ENCODE results near the gene CDK4. TPM values are rescaled to one million over a fixed set of nuclear protein-coding genes. Genes with fewer than 3 reads are reported as not detected.

The CDK4 gene
- total RNA-seq, 1 donor from 2014 or later, result 193 TPM

DNA sequence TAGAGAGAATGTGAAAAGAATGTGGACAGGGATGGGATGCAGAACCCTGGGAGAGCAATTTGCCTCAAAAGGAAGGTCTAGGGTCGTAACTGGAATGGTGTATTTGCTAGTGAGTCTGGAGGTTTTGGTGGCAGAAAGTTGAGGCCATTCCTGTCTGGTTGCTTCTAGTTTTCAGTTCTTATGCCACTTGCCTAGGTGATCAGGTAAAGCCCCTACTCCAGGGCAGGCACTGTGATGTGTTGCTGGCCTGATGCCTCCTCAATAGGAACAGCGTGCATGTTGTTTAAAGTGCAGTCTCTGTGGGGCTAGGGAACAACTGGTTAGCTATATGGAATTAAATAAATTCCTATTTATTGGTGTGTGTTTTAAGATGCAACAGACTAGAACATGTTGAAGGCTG, 51.8 kb downstream of the CDK4 start:
- no peaks in the 10 kb centered on the region for H3K27me3 Mint-ChIP-seq
- no peak overlapping the region for H3K27ac Mint-ChIP-seq
- no peaks in the 10 kb centered on the region for H3K9me3 Mint-ChIP-seq
- no peak overlapping the region for H3K4me3 Mint-ChIP-seq
- no peak for DNase-seq (ENCODE audit: extremely low spot score, unreplicated experiment)
- H3K4me1 Mint-ChIP-seq (ENCODE audit: unreplicated experiment), result no peaks in the 10 kb centered on the region
- peaks cover 62% of the 10 kb centered on the region for H3K36me3 Mint-ChIP-seq
- TF ChIP-seq, protein P1, sequence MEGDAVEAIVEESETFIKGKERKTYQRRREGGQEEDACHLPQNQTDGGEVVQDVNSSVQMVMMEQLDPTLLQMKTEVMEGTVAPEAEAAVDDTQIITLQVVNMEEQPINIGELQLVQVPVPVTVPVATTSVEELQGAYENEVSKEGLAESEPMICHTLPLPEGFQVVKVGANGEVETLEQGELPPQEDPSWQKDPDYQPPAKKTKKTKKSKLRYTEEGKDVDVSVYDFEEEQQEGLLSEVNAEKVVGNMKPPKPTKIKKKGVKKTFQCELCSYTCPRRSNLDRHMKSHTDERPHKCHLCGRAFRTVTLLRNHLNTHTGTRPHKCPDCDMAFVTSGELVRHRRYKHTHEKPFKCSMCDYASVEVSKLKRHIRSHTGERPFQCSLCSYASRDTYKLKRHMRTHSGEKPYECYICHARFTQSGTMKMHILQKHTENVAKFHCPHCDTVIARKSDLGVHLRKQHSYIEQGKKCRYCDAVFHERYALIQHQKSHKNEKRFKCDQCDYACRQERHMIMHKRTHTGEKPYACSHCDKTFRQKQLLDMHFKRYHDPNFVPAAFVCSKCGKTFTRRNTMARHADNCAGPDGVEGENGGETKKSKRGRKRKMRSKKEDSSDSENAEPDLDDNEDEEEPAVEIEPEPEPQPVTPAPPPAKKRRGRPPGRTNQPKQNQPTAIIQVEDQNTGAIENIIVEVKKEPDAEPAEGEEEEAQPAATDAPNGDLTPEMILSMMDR (conservative IDR thresholded peaks at IDR 0.05), result no peak

DNA sequence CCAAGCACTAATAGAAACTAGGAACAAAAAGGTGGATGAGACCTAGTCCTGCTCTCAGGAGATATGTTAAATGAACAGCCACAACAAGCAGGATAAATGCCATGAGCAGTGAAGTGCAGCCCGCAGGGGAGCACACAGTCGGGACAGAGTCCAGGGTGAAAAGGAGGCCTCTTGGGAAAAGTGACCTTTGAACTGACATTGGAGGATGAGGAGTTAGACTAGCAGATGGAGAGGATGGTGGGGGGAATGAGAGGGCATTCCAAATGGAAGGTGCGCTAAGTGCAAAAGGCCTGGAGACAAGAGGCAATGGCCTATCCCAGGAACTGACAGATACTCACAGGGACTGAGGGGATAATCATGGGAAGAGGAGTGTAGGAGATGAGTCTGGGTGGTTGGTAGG, 53.7 kb downstream of the CDK4 start:
- TF ChIP-seq, protein P1 (conservative IDR thresholded peaks at IDR 0.05), result no peak
- Mint-ChIP-seq H3K36me3 (peaks cover 52% of the 10 kb centered on the region), H3K4me1 (ENCODE audit: unreplicated experiment) (no peaks in the 10 kb centered on the region), H3K9me3 (no peaks in the 10 kb centered on the region), H3K27me3 (no peaks in the 10 kb centered on the region), H3K27ac (no peak overlapping the region), H3K4me3 (no peak overlapping the region)
- DNase-seq (ENCODE audit: extremely low spot score, unreplicated experiment), result no peak

Small RNAs within 50 kb of the gene (microRNA-seq; reads per million reads assigned to microRNA genes)
- not detected for gene MIR6759

Other genes starting within 250 kb of the CDK4 start
- gene DDIT3, start 231.8 kb downstream of the CDK4 start, total RNA-seq (ENCODE audit: low replicate concordance), result 17.7 and 32.3 TPM in 2 replicates
- gene MBD6, start 229.5 kb downstream of the CDK4 start, total RNA-seq (ENCODE audit: low replicate concordance), result 87.5 and 94.7 TPM in 2 replicates
- 119 and 126 TPM in 2 replicates for gene DCTN2, start 205.1 kb downstream of the CDK4 start, total RNA-seq (ENCODE audit: low replicate concordance)
- gene KIF5A, start 202.3 kb downstream of the CDK4 start, total RNA-seq (ENCODE audit: low replicate concordance), result 1.4 and 4.4 TPM in 2 replicates
- 27.6 and 35.6 TPM in 2 replicates for gene PIP4K2C, start 161.1 kb downstream of the CDK4 start, total RNA-seq (ENCODE audit: low replicate concordance)
- 21.5 and 65.5 TPM in 2 replicates for gene DTX3, start 147.5 kb downstream of the CDK4 start, total RNA-seq (ENCODE audit: low replicate concordance)
- gene ARHGEF25, start 140.9 kb downstream of the CDK4 start, total RNA-seq (ENCODE audit: low replicate concordance), result 4.7 and 34.6 TPM in 2 replicates
- gene B4GALNT1, start 119.1 kb downstream of the CDK4 start, total RNA-seq (ENCODE audit: low replicate concordance), result 0.64 and 5.9 TPM in 2 replicates
- gene OS9, start 58.2 kb downstream of the CDK4 start, total RNA-seq (ENCODE audit: low replicate concordance), result 222 and 236 TPM in 2 replicates
- gene AGAP2, start 13.6 kb downstream of the CDK4 start, total RNA-seq (ENCODE audit: low replicate concordance), result 0.33 and 4.1 TPM in 2 replicates
- gene TSPAN31, start 7.3 kb downstream of the CDK4 start, total RNA-seq (ENCODE audit: low replicate concordance), result 34.8 and 40.8 TPM in 2 replicates
- gene MARCHF9, start 2.8 kb upstream of the CDK4 start, total RNA-seq (ENCODE audit: low replicate concordance), result 15.0 and 20.1 TPM in 2 replicates
- 1.4 and 2.2 TPM in 2 replicates for gene CYP27B1, start 14.8 kb upstream of the CDK4 start, total RNA-seq (ENCODE audit: low replicate concordance)
- gene METTL1, start 19.8 kb upstream of the CDK4 start, total RNA-seq (ENCODE audit: low replicate concordance), result 29.3 and 31.1 TPM in 2 replicates
- gene EEF1AKMT3, start 20.3 kb upstream of the CDK4 start, total RNA-seq (ENCODE audit: low replicate concordance), result 5.1 and 6.0 TPM in 2 replicates
- 30.4 and 33.0 TPM in 2 replicates for gene TSFM, start 30.5 kb upstream of the CDK4 start, total RNA-seq (ENCODE audit: low replicate concordance)
- gene AVIL, start 66.4 kb upstream of the CDK4 start, total RNA-seq (ENCODE audit: low replicate concordance), result 4.9 and 6.6 TPM in 2 replicates
- 135 and 183 TPM in 2 replicates for gene CTDSP2, start 94.4 kb upstream of the CDK4 start, total RNA-seq (ENCODE audit: low replicate concordance)
- gene ATP23, start 189.3 kb upstream of the CDK4 start, total RNA-seq (ENCODE audit: low replicate concordance), result 5.2 and 9.7 TPM in 2 replicates